Fibroblast of lung (primary cell): ENCODE data around the gene DLGAP1.

Experiments used
- EZH2 ChIP-seq: IDR thresholded peaks from 2 replicates; pipeline ENCODE4 v1.5.1; 2012; ENCODE audit warnings: low read length, control low read depth, mild to moderate bottlenecking; ENCODE audit errors: missing control alignments
- TF ChIP-seq, protein P1 (sequence below), 2 donors: IDR thresholded peaks in 1 of 2; conservative IDR thresholded peaks in 1 of 2; 1 replicate in 1 of 2; 2 replicates in 1 of 2; pipeline ENCODE4 v1.5.1; 2011 to 2012; ENCODE audit warnings: low read length in 2 of 2, control low read depth in 1 of 2, inconsistent platforms in 1 of 2, low read depth in 1 of 2, mild to moderate bottlenecking in 1 of 2

DNA sequence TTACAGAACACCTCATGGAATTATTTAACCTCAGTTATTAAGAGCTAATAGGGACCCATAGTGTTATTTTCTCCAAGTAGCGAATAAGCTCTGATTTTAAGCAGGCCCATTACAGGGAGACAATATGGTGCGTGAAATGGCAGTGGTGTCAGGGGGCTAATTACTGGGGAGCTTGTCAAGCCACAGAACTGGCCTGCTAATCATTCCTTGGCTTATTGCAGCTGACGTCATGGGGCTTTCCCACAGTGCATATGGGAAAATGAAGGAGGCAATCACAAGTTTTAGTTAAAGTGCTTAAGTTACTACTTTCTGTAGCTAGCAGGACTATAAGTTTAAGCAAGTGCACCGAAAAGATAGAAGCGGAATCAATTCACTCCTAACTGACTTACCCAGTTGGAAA, 742.6 kb downstream of the DLGAP1 start:
- TF ChIP-seq, protein P1, sequence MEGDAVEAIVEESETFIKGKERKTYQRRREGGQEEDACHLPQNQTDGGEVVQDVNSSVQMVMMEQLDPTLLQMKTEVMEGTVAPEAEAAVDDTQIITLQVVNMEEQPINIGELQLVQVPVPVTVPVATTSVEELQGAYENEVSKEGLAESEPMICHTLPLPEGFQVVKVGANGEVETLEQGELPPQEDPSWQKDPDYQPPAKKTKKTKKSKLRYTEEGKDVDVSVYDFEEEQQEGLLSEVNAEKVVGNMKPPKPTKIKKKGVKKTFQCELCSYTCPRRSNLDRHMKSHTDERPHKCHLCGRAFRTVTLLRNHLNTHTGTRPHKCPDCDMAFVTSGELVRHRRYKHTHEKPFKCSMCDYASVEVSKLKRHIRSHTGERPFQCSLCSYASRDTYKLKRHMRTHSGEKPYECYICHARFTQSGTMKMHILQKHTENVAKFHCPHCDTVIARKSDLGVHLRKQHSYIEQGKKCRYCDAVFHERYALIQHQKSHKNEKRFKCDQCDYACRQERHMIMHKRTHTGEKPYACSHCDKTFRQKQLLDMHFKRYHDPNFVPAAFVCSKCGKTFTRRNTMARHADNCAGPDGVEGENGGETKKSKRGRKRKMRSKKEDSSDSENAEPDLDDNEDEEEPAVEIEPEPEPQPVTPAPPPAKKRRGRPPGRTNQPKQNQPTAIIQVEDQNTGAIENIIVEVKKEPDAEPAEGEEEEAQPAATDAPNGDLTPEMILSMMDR (conservative IDR thresholded peaks at IDR 0.05 in 1 of 2, IDR thresholded peaks at IDR 0.05 in 1 of 2; ENCODE audit: low read depth in 1 of 2, low read length in 2 of 2) = no peak
- TF ChIP-seq EZH2 = no peak
